ENCODE results near the gene TPST2.

DNA sequence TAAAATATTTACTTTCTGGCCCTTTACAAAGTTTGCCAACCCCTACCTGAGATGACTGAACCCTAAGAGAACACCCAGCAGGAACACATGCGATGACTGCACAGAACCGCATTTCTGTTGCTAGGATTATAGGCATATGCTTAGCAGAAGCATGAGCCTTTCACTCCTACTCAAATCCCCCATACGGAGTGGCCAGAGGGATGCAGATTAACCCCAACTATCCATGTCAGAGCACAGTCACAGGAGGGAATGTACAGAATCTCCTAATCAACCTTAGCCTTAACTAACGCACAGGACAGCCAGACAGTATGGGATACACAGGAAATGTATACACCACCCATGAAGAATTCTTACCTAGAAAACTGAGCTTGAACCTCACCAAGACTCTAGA, 112.6 kb downstream of the TPST2 start:
- TF ChIP-seq PAX8 (IDR thresholded peaks at IDR 0.05) = no peak
- no peak for TF ChIP-seq TCF12 (IDR thresholded peaks at IDR 0.05; ENCODE audit: low read depth, low read length)
- TF ChIP-seq MXI1 (IDR thresholded peaks at IDR 0.05; ENCODE audit: low read depth, low read length) = no peak
- TF ChIP-seq, protein P1, sequence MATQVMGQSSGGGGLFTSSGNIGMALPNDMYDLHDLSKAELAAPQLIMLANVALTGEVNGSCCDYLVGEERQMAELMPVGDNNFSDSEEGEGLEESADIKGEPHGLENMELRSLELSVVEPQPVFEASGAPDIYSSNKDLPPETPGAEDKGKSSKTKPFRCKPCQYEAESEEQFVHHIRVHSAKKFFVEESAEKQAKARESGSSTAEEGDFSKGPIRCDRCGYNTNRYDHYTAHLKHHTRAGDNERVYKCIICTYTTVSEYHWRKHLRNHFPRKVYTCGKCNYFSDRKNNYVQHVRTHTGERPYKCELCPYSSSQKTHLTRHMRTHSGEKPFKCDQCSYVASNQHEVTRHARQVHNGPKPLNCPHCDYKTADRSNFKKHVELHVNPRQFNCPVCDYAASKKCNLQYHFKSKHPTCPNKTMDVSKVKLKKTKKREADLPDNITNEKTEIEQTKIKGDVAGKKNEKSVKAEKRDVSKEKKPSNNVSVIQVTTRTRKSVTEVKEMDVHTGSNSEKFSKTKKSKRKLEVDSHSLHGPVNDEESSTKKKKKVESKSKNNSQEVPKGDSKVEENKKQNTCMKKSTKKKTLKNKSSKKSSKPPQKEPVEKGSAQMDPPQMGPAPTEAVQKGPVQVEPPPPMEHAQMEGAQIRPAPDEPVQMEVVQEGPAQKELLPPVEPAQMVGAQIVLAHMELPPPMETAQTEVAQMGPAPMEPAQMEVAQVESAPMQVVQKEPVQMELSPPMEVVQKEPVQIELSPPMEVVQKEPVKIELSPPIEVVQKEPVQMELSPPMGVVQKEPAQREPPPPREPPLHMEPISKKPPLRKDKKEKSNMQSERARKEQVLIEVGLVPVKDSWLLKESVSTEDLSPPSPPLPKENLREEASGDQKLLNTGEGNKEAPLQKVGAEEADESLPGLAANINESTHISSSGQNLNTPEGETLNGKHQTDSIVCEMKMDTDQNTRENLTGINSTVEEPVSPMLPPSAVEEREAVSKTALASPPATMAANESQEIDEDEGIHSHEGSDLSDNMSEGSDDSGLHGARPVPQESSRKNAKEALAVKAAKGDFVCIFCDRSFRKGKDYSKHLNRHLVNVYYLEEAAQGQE (IDR thresholded peaks at IDR 0.05; ENCODE audit: low read depth, low read length) = no peak
- TF ChIP-seq, protein P2, sequence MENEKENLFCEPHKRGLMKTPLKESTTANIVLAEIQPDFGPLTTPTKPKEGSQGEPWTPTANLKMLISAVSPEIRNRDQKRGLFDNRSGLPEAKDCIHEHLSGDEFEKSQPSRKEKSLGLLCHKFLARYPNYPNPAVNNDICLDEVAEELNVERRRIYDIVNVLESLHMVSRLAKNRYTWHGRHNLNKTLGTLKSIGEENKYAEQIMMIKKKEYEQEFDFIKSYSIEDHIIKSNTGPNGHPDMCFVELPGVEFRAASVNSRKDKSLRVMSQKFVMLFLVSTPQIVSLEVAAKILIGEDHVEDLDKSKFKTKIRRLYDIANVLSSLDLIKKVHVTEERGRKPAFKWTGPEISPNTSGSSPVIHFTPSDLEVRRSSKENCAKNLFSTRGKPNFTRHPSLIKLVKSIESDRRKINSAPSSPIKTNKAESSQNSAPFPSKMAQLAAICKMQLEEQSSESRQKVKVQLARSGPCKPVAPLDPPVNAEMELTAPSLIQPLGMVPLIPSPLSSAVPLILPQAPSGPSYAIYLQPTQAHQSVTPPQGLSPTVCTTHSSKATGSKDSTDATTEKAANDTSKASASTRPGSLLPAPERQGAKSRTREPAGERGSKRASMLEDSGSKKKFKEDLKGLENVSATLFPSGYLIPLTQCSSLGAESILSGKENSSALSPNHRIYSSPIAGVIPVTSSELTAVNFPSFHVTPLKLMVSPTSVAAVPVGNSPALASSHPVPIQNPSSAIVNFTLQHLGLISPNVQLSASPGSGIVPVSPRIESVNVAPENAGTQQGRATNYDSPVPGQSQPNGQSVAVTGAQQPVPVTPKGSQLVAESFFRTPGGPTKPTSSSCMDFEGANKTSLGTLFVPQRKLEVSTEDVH (IDR thresholded peaks at IDR 0.05; ENCODE audit: low read depth, partially characterized antibody) = no peak
- no peak for TF ChIP-seq YY1 (IDR thresholded peaks at IDR 0.05; ENCODE audit: low read depth, low read length)
- TF ChIP-seq POLR2A (IDR thresholded peaks at IDR 0.05; ENCODE audit: low read depth, low read length) = no peak
- TF ChIP-seq POLR2AphosphoS5 (IDR thresholded peaks at IDR 0.05; ENCODE audit: low read length) = no peak
- no peak for TF ChIP-seq TCF3 (IDR thresholded peaks at IDR 0.05; ENCODE audit: borderline replicate concordance, insufficient read depth, low read depth, low read length)
